GM12878 (cell line): ENCODE measurements around the gene IFIT1.

Experiments
- CTCF ChIP-seq, 3 experiments: IDR thresholded peaks in 2 of 3; conservative IDR thresholded peaks in 1 of 3; 2 replicates each; pipeline ENCODE4 v1.5.1; 2011; ENCODE audit warnings: low read depth in 3 of 3, low read length in 3 of 3, mild to moderate bottlenecking in 3 of 3, control low read depth in 2 of 3, moderate library complexity in 2 of 3, inconsistent platforms in 1 of 3, mixed read lengths in 1 of 3; ENCODE audit not compliant: control insufficient read depth in 2 of 3, insufficient read depth in 1 of 3; ENCODE audit errors: extremely low read depth in 1 of 3
- GABPA ChIP-seq: IDR thresholded peaks from 2 replicates; pipeline ENCODE4 v1.6.1; 2014; ENCODE audit warnings: antibody characterized with exemption, low read depth, mild to moderate bottlenecking, inconsistent platforms
- SMC3 ChIP-seq: IDR thresholded peaks from 2 replicates; pipeline ENCODE4 v1.6.1; 2011; ENCODE audit warnings: low read length, improper control_type of control experiment, borderline replicate concordance
- YY1 ChIP-seq: IDR thresholded peaks from 2 replicates; pipeline ENCODE4 v1.6.1; 2011; ENCODE audit warnings: low read depth, mild to moderate bottlenecking, low read length

DNA sequence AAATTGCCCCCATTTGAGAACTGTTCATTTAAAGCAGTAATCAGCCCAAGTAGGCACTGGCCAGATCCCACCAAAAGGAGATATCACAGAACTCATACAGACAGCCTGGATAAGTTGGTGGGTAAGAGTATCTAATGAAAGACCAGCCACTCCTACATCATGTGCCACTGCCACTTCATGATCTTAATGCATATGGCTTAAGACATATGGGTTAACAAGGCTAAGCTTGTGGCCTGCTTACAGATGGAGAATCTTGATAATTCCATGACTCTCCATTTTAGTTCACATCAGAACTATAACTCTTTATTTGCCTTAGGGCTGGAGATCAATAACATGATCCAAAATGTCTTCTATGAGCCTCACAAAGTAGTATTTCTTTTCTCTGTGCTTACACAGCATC is 21.3 kb upstream of the IFIT1 start:
- TF ChIP-seq YY1 (no peak), SMC3 (no peak), CTCF (IDR thresholded peaks at IDR 0.05 in 2 of 3, conservative IDR thresholded peaks at IDR 0.05 in 1 of 3; ENCODE audit: control insufficient read depth in 2 of 3, extremely low read depth in 1 of 3, insufficient read depth in 1 of 3, low read depth in 3 of 3, low read length in 3 of 3) (no peak), GABPA (no peak)
